ENCODE data around the gene HIBCH.
"Not testable (repeated sequence)": the region's sequence is repeated elsewhere in the genome, so short reads cannot be mapped to it uniquely, and the experiment has no call there.

HIBCH gene

DNA sequence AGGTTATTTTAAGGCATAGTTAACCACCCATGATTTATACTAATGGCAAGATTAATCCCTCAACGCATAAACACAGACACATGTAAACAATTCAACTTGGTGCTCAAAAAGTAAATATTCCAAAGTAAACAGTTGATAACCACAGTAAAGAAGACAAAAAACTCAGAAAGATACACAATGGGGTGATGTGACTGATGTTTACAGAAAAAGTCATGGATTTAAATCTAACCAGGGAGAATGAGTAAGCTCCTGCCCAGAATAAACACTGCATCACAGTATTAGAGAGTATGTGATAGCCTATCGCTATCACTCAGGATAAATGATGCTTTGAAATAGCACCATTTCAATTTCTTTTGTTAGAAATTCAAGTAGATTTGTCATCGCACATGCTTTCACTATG is 49.3 kb downstream of the HIBCH start:
- no peak overlapping the region for H3K4me3 ChIP-seq (ENCODE audit: low read depth, low read length)
- TF ChIP-seq CTCF (IDR thresholded peaks at IDR 0.05; ENCODE audit: low read depth, low read length, missing control alignments) = no peak
- no peak for DNase-seq (ENCODE audit: low read depth)

GRCh38 chr2:190269699-190270098 is 49.9 kb downstream of the HIBCH start:
- not testable (repeated sequence) for H3K4me3 ChIP-seq (ENCODE audit: low read depth, low read length); DNase-seq (ENCODE audit: low read depth)

DNA sequence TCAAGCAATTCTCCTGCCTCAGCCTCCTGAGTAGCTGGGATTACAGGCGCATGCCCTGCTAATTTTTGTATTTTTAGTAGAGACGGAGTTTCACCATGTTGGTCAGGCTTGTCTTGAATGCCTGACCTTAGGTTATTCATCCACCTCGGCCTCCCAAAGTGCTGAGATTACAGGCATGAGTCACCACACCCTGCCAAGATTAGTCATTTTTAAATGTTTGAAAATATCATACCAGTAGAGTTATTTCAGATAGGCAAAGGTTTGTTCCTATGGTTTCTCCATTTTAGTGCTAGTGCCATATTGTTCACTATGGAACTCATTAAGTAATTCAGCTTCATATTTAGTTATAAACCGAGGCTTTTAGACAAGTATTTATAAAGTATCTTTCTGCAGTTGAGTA is 52.3 kb downstream of the HIBCH start:
- no peak for DNase-seq (ENCODE audit: low read depth)
- H3K4me3 ChIP-seq (ENCODE audit: low read depth, low read length) = no peak overlapping the region
- TF ChIP-seq CTCF (IDR thresholded peaks at IDR 0.05; ENCODE audit: low read depth, low read length, missing control alignments) = no peak

DNA sequence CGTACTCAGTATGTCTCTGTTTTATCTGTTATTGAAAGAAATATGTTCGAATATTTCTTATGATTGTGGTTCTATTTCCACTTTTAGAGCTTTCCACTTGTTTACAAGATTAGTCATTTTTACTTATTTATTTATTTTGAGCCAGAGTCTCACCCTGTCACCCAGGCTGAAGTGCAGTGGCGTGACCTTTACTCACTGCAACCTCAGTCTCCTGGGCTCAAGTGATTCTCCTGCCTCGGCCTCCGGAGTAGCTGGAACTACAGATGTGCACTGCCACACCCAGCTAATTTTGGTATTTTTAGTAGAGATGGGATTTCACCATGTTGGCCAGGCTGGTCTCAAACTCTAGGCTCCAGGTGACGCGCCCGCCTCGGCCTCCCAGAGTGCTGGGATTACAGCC is 53.3 kb downstream of the HIBCH start:
- DNase-seq (ENCODE audit: low read depth) = no peak
- TF ChIP-seq CTCF (IDR thresholded peaks at IDR 0.05; ENCODE audit: low read depth, low read length, missing control alignments) = no peak
- H3K4me3 ChIP-seq (ENCODE audit: low read depth, low read length) = no peak overlapping the region

GRCh38 chr2:190261851-190262250 is 57.8 kb downstream of the HIBCH start:
- no peak for DNase-seq (ENCODE audit: low read depth)
- no peak for TF ChIP-seq CTCF (IDR thresholded peaks at IDR 0.05; ENCODE audit: low read depth, low read length, missing control alignments)
- no peak overlapping the region for H3K4me3 ChIP-seq (ENCODE audit: low read depth, low read length)

DNA sequence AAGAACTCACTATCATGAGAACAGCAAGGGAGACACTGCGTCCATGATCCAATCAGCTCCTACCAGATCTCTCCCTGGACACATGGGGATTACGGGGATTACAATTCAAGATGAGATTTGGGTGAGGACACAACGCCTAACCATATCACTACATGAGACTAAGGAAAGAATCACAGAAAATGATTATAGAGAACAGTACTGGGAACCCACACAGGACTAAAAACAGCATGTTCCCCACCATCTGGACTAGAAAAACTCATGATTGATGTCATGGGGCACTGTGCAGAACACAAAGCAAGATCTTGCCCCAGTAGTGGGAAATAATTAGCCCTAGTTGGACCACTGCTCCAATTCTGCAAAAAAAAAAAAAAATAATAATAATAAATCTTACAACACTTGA is 63.5 kb downstream of the HIBCH start:
- TF ChIP-seq CTCF (IDR thresholded peaks at IDR 0.05; ENCODE audit: low read depth, low read length, missing control alignments) = no peak
- no peak for DNase-seq (ENCODE audit: low read depth)
- H3K4me3 ChIP-seq (ENCODE audit: low read depth, low read length) = no peak overlapping the region

GRCh38 chr2:190255676-190256075 is 64.0 kb downstream of the HIBCH start:
- H3K4me3 ChIP-seq (ENCODE audit: low read depth, low read length) = no peak overlapping the region
- DNase-seq (ENCODE audit: low read depth) = no peak
- no peak for TF ChIP-seq CTCF (IDR thresholded peaks at IDR 0.05; ENCODE audit: low read depth, low read length, missing control alignments)
